Measurements from ENCODE around the gene HDHD5. TPM values are rescaled to one million over a fixed set of nuclear protein-coding genes. Genes with fewer than 3 reads are reported as not detected.

Gene HDHD5
- total RNA-seq (ENCODE audit: low replicate concordance) = 39.7 and 80.3 TPM in 2 replicates

GRCh38 chr22:17158568-17159503, at the start of gene HDHD5:
Gene HDHD5 (minus strand): TSS chr22:17159277. CDS start chr22:17159251, 26 bp downstream.
- Histone ChIP-seq H3K27me3 (no peaks in the 10 kb centered on the region), H2AFZ (replicated peaks) (peak within 1 kb of the TSS; percentile 93), H3K4me2 (peak within 1 kb of the TSS; percentile 89), H4K20me1 (ENCODE audit: low read depth) (peaks cover 46% of the 10 kb centered on the region), H3K79me2 (ENCODE audit: low read depth) (peaks cover 46% of the 10 kb centered on the region), H3K36me3 (no peaks in the 10 kb centered on the region), H3F3A (ENCODE audit: low read depth) (peaks cover 19% of the 10 kb centered on the region), H3K4me1 (peaks cover 13% of the 10 kb centered on the region), H3K9ac (no peak within 1 kb of the TSS), H3K27ac (peak within 1 kb of the TSS; percentile 55), H3K9me3 (ENCODE audit: low read depth) (no peaks in the 10 kb centered on the region), H3K4me3 (peak within 1 kb of the TSS; percentile 71)
- no peak for TF ChIP-seq EZH2phosphoT487 (IDR thresholded peaks at IDR 0.05)
- no peak for TF ChIP-seq EZH2 (IDR thresholded peaks at IDR 0.05)
- no peak for TF ChIP-seq CTCF (IDR thresholded peaks at IDR 0.05)
- peaks cover 20% of the 10 kb centered on the region for H3K4me1 Mint-ChIP-seq
- H3K36me3 Mint-ChIP-seq = peaks cover 4% of the 10 kb centered on the region
- no peak within 1 kb of the TSS for H3K27ac Mint-ChIP-seq
- H3K4me3 Mint-ChIP-seq = peak within 1 kb of the TSS; percentile 91
- DNase-seq (ENCODE audit: low spot score) = peak; percentile 94
- H3K9me3 Mint-ChIP-seq = no peaks in the 10 kb centered on the region
- no peaks in the 10 kb centered on the region for H3K27me3 Mint-ChIP-seq (ENCODE audit: insufficient read depth, low read depth)

DNA sequence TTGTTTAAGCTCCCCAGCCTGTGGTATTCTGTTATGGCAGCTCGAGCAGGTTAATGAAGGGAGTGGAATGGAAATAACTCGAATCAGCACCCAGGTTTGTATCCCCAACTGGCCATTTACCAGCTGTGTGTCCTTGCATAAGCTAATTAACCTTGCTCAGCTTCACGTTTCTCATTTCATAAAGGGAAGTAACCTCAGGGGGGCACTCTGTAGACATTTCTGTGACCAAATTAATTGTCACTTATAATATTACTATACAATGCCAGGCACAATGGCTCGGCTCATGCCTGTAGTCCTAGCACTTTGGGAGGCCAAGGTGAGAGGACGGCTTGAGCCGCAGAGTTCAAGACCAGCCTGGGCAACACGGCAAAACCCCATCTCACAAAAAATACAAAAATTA, 46.4 kb upstream of the HDHD5 start:
- TF ChIP-seq CTCF (IDR thresholded peaks at IDR 0.05) = no peak
- no peak for TF ChIP-seq EZH2phosphoT487 (IDR thresholded peaks at IDR 0.05)
- no peak for TF ChIP-seq EZH2 (IDR thresholded peaks at IDR 0.05)
- H3K4me2 ChIP-seq = no peak overlapping the region
- no peak overlapping the region for H2AFZ ChIP-seq (replicated peaks)
- H3K27ac Mint-ChIP-seq = no peak overlapping the region
- no peaks in the 10 kb centered on the region for H3K36me3 ChIP-seq
- no peak overlapping the region for H3K27ac ChIP-seq
- H3K9me3 Mint-ChIP-seq = no peaks in the 10 kb centered on the region
- H3K4me1 ChIP-seq = peaks cover 5% of the 10 kb centered on the region
- H3K36me3 Mint-ChIP-seq = no peaks in the 10 kb centered on the region
- H3K4me3 ChIP-seq = no peak overlapping the region
- H3K27me3 ChIP-seq = no peaks in the 10 kb centered on the region
- H3F3A ChIP-seq (ENCODE audit: low read depth) = peaks cover 14% of the 10 kb centered on the region
- no peaks in the 10 kb centered on the region for H4K20me1 ChIP-seq (ENCODE audit: low read depth)
- no peak overlapping the region for H3K9ac ChIP-seq
- peaks cover 18% of the 10 kb centered on the region for H3K4me1 Mint-ChIP-seq
- DNase-seq (ENCODE audit: low spot score) = no peak
- H3K4me3 Mint-ChIP-seq = no peak overlapping the region
- H3K79me2 ChIP-seq (ENCODE audit: low read depth) = no peaks in the 10 kb centered on the region
- H3K27me3 Mint-ChIP-seq (ENCODE audit: insufficient read depth, low read depth) = peaks cover 6% of the 10 kb centered on the region
- no peaks in the 10 kb centered on the region for H3K9me3 ChIP-seq (ENCODE audit: low read depth)

DNA sequence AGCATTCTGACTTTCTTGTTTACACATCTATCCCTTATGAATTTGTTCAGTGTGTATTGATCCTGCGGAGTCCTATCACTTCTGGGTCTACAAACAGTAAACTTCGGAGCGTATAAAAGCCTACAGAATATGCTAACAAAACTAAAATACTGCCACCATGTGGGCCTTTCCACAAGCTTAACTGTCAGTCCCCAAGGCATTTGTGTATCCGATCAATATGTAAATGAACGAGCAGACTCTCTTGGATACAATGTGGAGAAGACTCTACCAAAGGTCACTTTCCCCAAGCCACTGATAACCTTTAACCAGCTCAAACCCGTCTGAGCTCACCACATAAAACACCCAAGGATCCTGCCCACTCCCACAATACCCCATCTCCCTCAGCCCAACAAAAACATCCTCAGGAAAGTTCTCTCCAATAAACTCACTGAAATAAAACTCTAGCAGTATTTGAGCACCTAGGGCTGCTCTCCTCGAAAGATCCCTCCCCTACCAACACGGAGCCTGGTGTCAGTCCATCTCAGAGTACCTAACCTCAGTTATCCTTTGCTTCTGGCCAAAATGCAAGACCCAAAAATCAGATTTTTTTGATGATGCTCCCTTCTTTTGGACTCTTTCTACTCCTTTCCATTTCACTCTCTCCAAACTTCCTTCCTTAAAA, 42.3 kb upstream of the HDHD5 start:
- H3K36me3 Mint-ChIP-seq = no peaks in the 10 kb centered on the region
- peak; percentile 35 for TF ChIP-seq CTCF (IDR thresholded peaks at IDR 0.05)
- TF ChIP-seq EZH2 (IDR thresholded peaks at IDR 0.05) = no peak
- H3F3A ChIP-seq (ENCODE audit: low read depth) = peaks cover 46% of the 10 kb centered on the region
- DNase-seq (ENCODE audit: low spot score) = peak; percentile 32
- no peaks in the 10 kb centered on the region for H3K9me3 ChIP-seq (ENCODE audit: low read depth)
- peaks cover 23% of the 10 kb centered on the region for H3K4me1 ChIP-seq
- H3K4me3 ChIP-seq = no peak overlapping the region
- H3K27me3 ChIP-seq = no peaks in the 10 kb centered on the region
- H2AFZ ChIP-seq (replicated peaks) = no peak overlapping the region
- no peak overlapping the region for H3K9ac ChIP-seq
- H3K4me1 Mint-ChIP-seq = peaks cover 45% of the 10 kb centered on the region
- H3K36me3 ChIP-seq = no peaks in the 10 kb centered on the region
- no peak overlapping the region for H3K27ac ChIP-seq
- peak overlapping the region; percentile 14 for H3K4me3 Mint-ChIP-seq
- peaks cover 17% of the 10 kb centered on the region for H3K79me2 ChIP-seq (ENCODE audit: low read depth)
- H3K27me3 Mint-ChIP-seq (ENCODE audit: insufficient read depth, low read depth) = peaks cover 11% of the 10 kb centered on the region
- H3K27ac Mint-ChIP-seq = peak overlapping the region; percentile 47
- H3K9me3 Mint-ChIP-seq = no peaks in the 10 kb centered on the region
- no peak overlapping the region for H3K4me2 ChIP-seq
- no peaks in the 10 kb centered on the region for H4K20me1 ChIP-seq (ENCODE audit: low read depth)

Measured in neural progenitor cell (in vitro differentiated cells).